KMS-11 (cell line): ENCODE data around the gene HOXC5.

ENCODE experiments used
- H2AFZ ChIP-seq: fragments of 200-600 bp; sonication (generic); 2 replicates; pipeline ENCODE4 v1.6.1; 2016; ENCODE audit warnings: antibody characterized with exemption, mixed run types, low read depth
- H3K27ac ChIP-seq: fragments of 200-600 bp; sonication (generic); 2 replicates; pipeline ENCODE4 v1.6.1; 2016; ENCODE audit warnings: mild to moderate bottlenecking, mixed run types
- H3K27me3 ChIP-seq: fragments of 200-600 bp; sonication (generic); 2 replicates; pipeline ENCODE4 v1.6.1; 2017; ENCODE audit warnings: mild to moderate bottlenecking, low read depth, mixed run types, moderate library complexity; ENCODE audit not compliant: insufficient read depth
- H3K36me3 ChIP-seq: fragments of 200-600 bp; sonication (generic); 2 replicates; pipeline ENCODE4 v1.6.1; 2017; ENCODE audit warnings: mild to moderate bottlenecking, mixed run types; ENCODE audit not compliant: insufficient read depth
- H3K4me1 ChIP-seq: fragments of 200-600 bp; sonication (generic); 2 replicates; pipeline ENCODE4 v1.6.1; 2016; ENCODE audit warnings: mild to moderate bottlenecking, low read depth, mixed run types; ENCODE audit not compliant: poor library complexity, severe bottlenecking
- H3K4me2 ChIP-seq: fragments of 200-600 bp; sonication (generic); 2 replicates; pipeline ENCODE4 v1.7.0; 2016; ENCODE audit warnings: mild to moderate bottlenecking, mixed run types
- H3K4me3 ChIP-seq: fragments of 200-600 bp; sonication (generic); IDR thresholded peaks from 2 replicates; pipeline ENCODE4 v1.6.1; 2017; ENCODE audit warnings: low read depth, low read length, mixed read lengths; ENCODE audit not compliant: insufficient read depth
- H3K79me2 ChIP-seq: fragments of 200-600 bp; sonication (generic); 2 replicates; pipeline ENCODE4 v1.6.1; 2016; ENCODE audit warnings: low read depth, mixed run types; ENCODE audit not compliant: insufficient read depth
- H3K9ac ChIP-seq: fragments of 200-600 bp; sonication (generic); 2 replicates; pipeline ENCODE4 v1.6.1; 2016; ENCODE audit warnings: mild to moderate bottlenecking, mixed run types
- H4K20me1 ChIP-seq: fragments of 200-600 bp; sonication (generic); 2 replicates; pipeline ENCODE4 v1.6.1; 2016; ENCODE audit warnings: mild to moderate bottlenecking, mixed run types; ENCODE audit not compliant: insufficient read depth
- CTCF ChIP-seq: fragments of 200-600 bp; sonication (generic); conservative IDR thresholded peaks from 2 replicates; pipeline ENCODE4 v1.6.1; 2017; ENCODE audit warnings: low read depth, mild to moderate bottlenecking, antibody characterized with exemption, low read length, moderate library complexity, mixed read lengths

HOXC5 gene

DNA sequence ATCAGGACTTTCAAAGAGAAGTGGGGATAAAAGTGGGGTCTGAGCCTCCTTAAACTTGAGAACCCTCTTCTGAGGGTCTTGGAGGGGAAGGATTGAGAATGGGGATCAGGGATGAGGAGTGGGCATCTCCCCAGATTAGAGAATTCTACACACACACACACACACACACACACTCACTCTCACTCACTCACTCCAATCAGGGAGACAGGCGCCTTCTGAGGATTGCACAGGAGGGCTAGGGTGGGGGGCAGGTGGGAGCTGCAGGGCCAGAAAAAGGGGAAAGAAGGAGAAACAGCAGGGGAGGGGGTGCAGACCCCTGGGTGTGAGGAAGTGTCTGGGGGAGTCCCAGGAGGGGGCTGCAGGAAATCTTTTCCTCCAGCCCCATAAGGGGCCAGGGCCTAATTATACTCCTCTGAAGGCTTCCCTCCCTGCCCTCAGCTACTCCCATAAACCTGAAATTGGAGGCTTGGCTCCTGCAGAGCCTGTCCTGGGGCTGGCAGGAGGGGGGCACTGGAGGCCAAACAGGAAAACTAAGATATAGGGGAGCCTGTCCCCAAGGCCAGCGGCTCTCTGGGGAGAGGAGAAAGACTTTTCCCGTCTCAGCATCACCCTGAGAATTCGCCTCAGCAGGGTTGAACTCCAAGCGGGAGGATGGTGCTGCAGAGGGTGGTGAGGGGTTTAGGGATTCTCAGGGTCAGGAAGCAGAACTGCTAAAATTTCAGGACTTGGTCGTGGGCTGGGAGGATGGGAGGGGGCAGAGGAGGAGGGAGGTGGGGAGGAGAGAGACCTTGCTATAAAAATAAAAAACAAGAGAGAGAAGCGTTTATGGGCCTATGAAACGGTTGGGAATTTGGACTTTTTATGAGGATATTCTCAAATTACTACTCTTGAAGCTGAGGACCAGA, 31.3 kb upstream of the HOXC5 start:
- TF ChIP-seq CTCF = no peak
- H3K4me2 ChIP-seq = no peak overlapping the region

GRCh38 chr12:54002278-54002914, 30.5 kb upstream of the HOXC5 start:
- Histone ChIP-seq H4K20me1 (no peaks in the 10 kb centered on the region), H2AFZ (no peak overlapping the region), H3K4me3 (no peak overlapping the region), H3K4me2 (no peak overlapping the region), H3K4me1 (peaks cover 19% of the 10 kb centered on the region), H3K9ac (no peak overlapping the region), H3K27ac (no peak overlapping the region), H3K27me3 (peaks cover 99% of the 10 kb centered on the region), H3K79me2 (no peaks in the 10 kb centered on the region), H3K36me3 (no peaks in the 10 kb centered on the region)
- no peak for TF ChIP-seq CTCF

More for the DNA sequence above, 31.3 kb upstream of the HOXC5 start:
- no peak overlapping the region for H3K27ac ChIP-seq
- no peak overlapping the region for H2AFZ ChIP-seq
- peaks cover 18% of the 10 kb centered on the region for H3K4me1 ChIP-seq
- H3K79me2 ChIP-seq = no peaks in the 10 kb centered on the region
- no peaks in the 10 kb centered on the region for H4K20me1 ChIP-seq
- no peak overlapping the region for H3K9ac ChIP-seq
- H3K36me3 ChIP-seq = no peaks in the 10 kb centered on the region
- no peak overlapping the region for H3K4me3 ChIP-seq
- H3K27me3 ChIP-seq = peaks cover 99% of the 10 kb centered on the region

- H3K36me3 ChIP-seq = no peaks in the 10 kb centered on the region
- H3K27me3 ChIP-seq = peaks cover 99% of the 10 kb centered on the region
- H2AFZ ChIP-seq = no peak overlapping the region
- no peak overlapping the region for H3K4me3 ChIP-seq
- H3K9ac ChIP-seq = no peak overlapping the region
- no peak overlapping the region for H3K27ac ChIP-seq
- peaks cover 19% of the 10 kb centered on the region for H3K4me1 ChIP-seq
- H4K20me1 ChIP-seq = no peaks in the 10 kb centered on the region
- no peak for TF ChIP-seq CTCF
- no peaks in the 10 kb centered on the region for H3K79me2 ChIP-seq
- no peak overlapping the region for H3K4me2 ChIP-seq
Measured at GRCh38 chr12:54002915-54003389, 29.9 kb upstream of the HOXC5 start.

- Histone ChIP-seq H3K4me3 (no peak overlapping the region), H3K4me1 (peaks cover 19% of the 10 kb centered on the region), H3K36me3 (no peaks in the 10 kb centered on the region), H4K20me1 (no peaks in the 10 kb centered on the region), H3K79me2 (no peaks in the 10 kb centered on the region), H3K27me3 (peaks cover 99% of the 10 kb centered on the region), H3K9ac (no peak overlapping the region), H3K27ac (no peak overlapping the region), H3K4me2 (no peak overlapping the region), H2AFZ (no peak overlapping the region)
- TF ChIP-seq CTCF = no peak
Measured at GRCh38 chr12:54003625-54004024, 29.2 kb upstream of the HOXC5 start.
